Stomach smooth muscle (tissue), 2 donors: ENCODE measurements around the gene TAF3.

Experiments used
- H3K27ac ChIP-seq: one replicate; pipeline ENCODE4 v1.7.0; 2013; ENCODE audit warnings: mild to moderate bottlenecking, low read length, inconsistent platforms
- H3K27me3 ChIP-seq, 2 donors: one replicate each; pipeline ENCODE4 v1.7.0; 2013; ENCODE audit warnings: low read length in 2 of 2; ENCODE audit not compliant: insufficient read depth in 2 of 2, control insufficient read depth in 1 of 2
- H3K36me3 ChIP-seq, 2 donors: one replicate each; pipeline ENCODE4 v1.7.0; 2013; ENCODE audit warnings: low read length in 2 of 2; ENCODE audit not compliant: control insufficient read depth in 2 of 2, insufficient read depth in 2 of 2
- H3K4me1 ChIP-seq: one replicate; pipeline ENCODE4 v1.7.0; 2013; ENCODE audit warnings: low read length; ENCODE audit not compliant: control insufficient read depth, insufficient read depth
- H3K4me3 ChIP-seq, 2 donors: one replicate each; pipeline ENCODE4 v1.7.0; 2013; ENCODE audit warnings: low read length in 2 of 2
- H3K9ac ChIP-seq, 2 donors: one replicate each; pipeline ENCODE4 v1.7.0; 2013; ENCODE audit warnings: low read length in 2 of 2, mild to moderate bottlenecking in 1 of 2
- H3K9me3 ChIP-seq, 2 donors: one replicate each; pipeline ENCODE4 v1.7.0; 2013; ENCODE audit warnings: low read length in 2 of 2; ENCODE audit not compliant: control insufficient read depth in 2 of 2
- donor health status: healthy.
- donor health status: Pancreatic carcinoma.

The TAF3 gene

GRCh38 chr10:8053446-8054243 lies 235.3 kb downstream of the TAF3 start:
- peak overlapping the region; percentile 46 to 64 for H3K4me3 ChIP-seq
- peaks cover 43 to 85% of the 10 kb centered on the region in 2 donors for H3K27me3 ChIP-seq
- H3K9me3 ChIP-seq, result no peaks in the 10 kb centered on the region
- no peaks in the 10 kb centered on the region for H3K36me3 ChIP-seq
- H3K27ac ChIP-seq, result no peak overlapping the region
- H3K9ac ChIP-seq, result no peak overlapping the region
- H3K4me1 ChIP-seq, result peaks cover 45% of the 10 kb centered on the region

- Histone ChIP-seq H3K27ac (no peak overlapping the region), H3K27me3 (peaks cover 46 to 83% of the 10 kb centered on the region in 2 donors), H3K36me3 (no peaks in the 10 kb centered on the region), H3K9ac (no peak overlapping the region), H3K4me3 (peak overlapping the region; percentile 46 to 64), H3K9me3 (no peaks in the 10 kb centered on the region), H3K4me1 (peaks cover 45% of the 10 kb centered on the region)
Observed at GRCh38 chr10:8054244-8054493, 235.9 kb downstream of the TAF3 start.

- no peak within 1 kb of the TSS for H3K27ac ChIP-seq
- no peak within 1 kb of the TSS for H3K9ac ChIP-seq
- H3K9me3 ChIP-seq, result no peaks in the 10 kb centered on the region
- peak within 1 kb of the TSS; percentile 46 to 64 for H3K4me3 ChIP-seq
- H3K36me3 ChIP-seq, result no peaks in the 10 kb centered on the region
- peaks cover 48 to 83% of the 10 kb centered on the region in 2 donors for H3K27me3 ChIP-seq
- peaks cover 41% of the 10 kb centered on the region for H3K4me1 ChIP-seq
Observed at GRCh38 chr10:8054494-8055407, 236.4 kb downstream of the TAF3 start, which contains the start of gene GATA3. GATA3 (plus strand) TSS chr10:8054688; CDS start chr10:8055656, 968 bp downstream.

- no peaks in the 10 kb centered on the region for H3K9me3 ChIP-seq
- peaks cover 32% of the 10 kb centered on the region for H3K4me1 ChIP-seq
- H3K27me3 ChIP-seq, result peaks cover 46 to 73% of the 10 kb centered on the region in 2 donors
- no peaks in the 10 kb centered on the region for H3K36me3 ChIP-seq
- H3K27ac ChIP-seq, result no peak overlapping the region
- H3K9ac ChIP-seq, result no peak overlapping the region
- no peak overlapping the region for H3K4me3 ChIP-seq
Observed at GRCh38 chr10:8055420-8056349, 237.4 kb downstream of the TAF3 start.

- Histone ChIP-seq H3K27ac (no peak overlapping the region), H3K4me3 (no peak overlapping the region), H3K27me3 (peaks cover 49 to 73% of the 10 kb centered on the region in 2 donors), H3K4me1 (peaks cover 29% of the 10 kb centered on the region), H3K9me3 (no peaks in the 10 kb centered on the region), H3K9ac (no peak overlapping the region), H3K36me3 (no peaks in the 10 kb centered on the region)
Observed at GRCh38 chr10:8056378-8056777, 238.1 kb downstream of the TAF3 start.

- H3K27me3 ChIP-seq, result peaks cover 51 to 68% of the 10 kb centered on the region in 2 donors
Observed at GRCh38 chr10:8056871-8057331, 238.6 kb downstream of the TAF3 start.

GRCh38 chr10:8057636-8058273 lies 239.4 kb downstream of the TAF3 start:
- no peak overlapping the region for H3K9ac ChIP-seq
- peaks cover 20% of the 10 kb centered on the region for H3K4me1 ChIP-seq
- no peak overlapping the region for H3K4me3 ChIP-seq
- H3K36me3 ChIP-seq, result no peaks in the 10 kb centered on the region
- H3K9me3 ChIP-seq, result no peaks in the 10 kb centered on the region
- no peak overlapping the region for H3K27ac ChIP-seq
- peaks cover 47 to 63% of the 10 kb centered on the region in 2 donors for H3K27me3 ChIP-seq

More at GRCh38 chr10:8056871-8057331, 238.6 kb downstream of the TAF3 start:
- peaks cover 28% of the 10 kb centered on the region for H3K4me1 ChIP-seq
- H3K9me3 ChIP-seq, result no peaks in the 10 kb centered on the region
- no peak overlapping the region for H3K4me3 ChIP-seq
- no peak overlapping the region for H3K9ac ChIP-seq
- no peak overlapping the region for H3K27ac ChIP-seq
- no peaks in the 10 kb centered on the region for H3K36me3 ChIP-seq

GRCh38 chr10:8058274-8059111 lies 240.2 kb downstream of the TAF3 start:
- Histone ChIP-seq H3K27me3 (peaks cover 44 to 62% of the 10 kb centered on the region in 2 donors), H3K4me1 (peaks cover 14% of the 10 kb centered on the region), H3K27ac (no peak overlapping the region), H3K9me3 (no peaks in the 10 kb centered on the region), H3K36me3 (no peaks in the 10 kb centered on the region), H3K9ac (no peak overlapping the region), H3K4me3 (no peak overlapping the region)

GRCh38 chr10:8059191-8059936 lies 241.1 kb downstream of the TAF3 start:
- peaks cover 41 to 55% of the 10 kb centered on the region in 2 donors for H3K27me3 ChIP-seq
- H3K36me3 ChIP-seq, result no peaks in the 10 kb centered on the region
- H3K9ac ChIP-seq, result no peak overlapping the region
- no peak overlapping the region for H3K27ac ChIP-seq
- no peak overlapping the region for H3K4me3 ChIP-seq
- H3K4me1 ChIP-seq, result peaks cover 7% of the 10 kb centered on the region
- no peaks in the 10 kb centered on the region for H3K9me3 ChIP-seq
